Panc1 (cell line): Measurements from ENCODE around the gene PAX7. TPM values are rescaled to one million over a fixed set of nuclear protein-coding genes. Genes with fewer than 3 reads are reported as not detected.

Experiments
- ATAC-seq: fragments of 200-7000 bp; cut with Tn5 transposase; 2 replicates; pipeline ENCODE4 v1.9.1; 2020; ENCODE audit warnings: mild to moderate bottlenecking, moderate library complexity
- BruUV-seq: library from RNA; stranded (reverse); fragments of 400-500 nt; replicated peaks from 2 replicates; lab custom pipeline; 2021; lab: Mats Ljungman, UMichigan
- CTCF ChIA-PET: fragments of 300-600 bp; sonication (Branson Sonifier 250); formaldehyde crosslinking; loops from one replicate; lab custom pipeline; 2022; ENCODE audit warnings: antibody characterized with exemption; lab: Charles Lee
- POLR2A ChIA-PET: fragments of 300-600 bp; sonication (Branson Sonifier 250); formaldehyde crosslinking; loops from one replicate; lab custom pipeline; 2022; ENCODE audit warnings: antibody characterized with exemption; lab: Charles Lee
- DNase-seq: peaks from one replicate; pipeline ENCODE4 v3.0.0-alpha.2; 2010; ENCODE audit warnings: low read depth, low spot score
- H3K27ac ChIP-seq: 2 replicates; pipeline ENCODE4 v1.5.1; 2011; ENCODE audit warnings: mild to moderate bottlenecking, low read length, inconsistent platforms
- H3K27me3 ChIP-seq: fragments of 200-500 bp; sonication (Bioruptor generic); 2 replicates; pipeline ENCODE4 v1.6.0; 2014; ENCODE audit warnings: low read length, inconsistent platforms; ENCODE audit not compliant: control insufficient read depth, insufficient read depth
- H3K36me3 ChIP-seq: fragments of 200-500 bp; sonication (Bioruptor generic); 2 replicates; pipeline ENCODE4 v1.5.1; 2014; ENCODE audit warnings: inconsistent platforms, mild to moderate bottlenecking, low read length, moderate library complexity; ENCODE audit not compliant: control insufficient read depth, insufficient read depth
- H3K4me1 ChIP-seq: 2 replicates; pipeline ENCODE4 v1.5.1; 2011; ENCODE audit warnings: inconsistent platforms, mild to moderate bottlenecking, low read length, moderate library complexity; ENCODE audit not compliant: control insufficient read depth, insufficient read depth
- H3K4me3 ChIP-seq, 2 experiments: 2 replicates each; pipeline ENCODE4 v1.5.1; 2011 to 2012; ENCODE audit warnings: low read depth in 2 of 2, low read length in 2 of 2, mild to moderate bottlenecking in 2 of 2, inconsistent platforms in 1 of 2, moderate library complexity in 1 of 2
- H3K9me3 ChIP-seq: fragments of 200-500 bp; sonication (Bioruptor generic); 2 replicates; pipeline ENCODE4 v1.5.1; 2014; ENCODE audit warnings: low read depth, mild to moderate bottlenecking, inconsistent platforms, low read length, moderate library complexity; ENCODE audit not compliant: control insufficient read depth, insufficient read depth
- CTCF ChIP-seq: fragments of 450-650 bp; IDR thresholded peaks from 2 replicates; pipeline ENCODE4 v1.5.1; 2017; ENCODE audit warnings: mild to moderate bottlenecking
- POLR2AphosphoS5 ChIP-seq: IDR thresholded peaks from 2 replicates; pipeline ENCODE4 v1.6.1; 2012; ENCODE audit warnings: mild to moderate bottlenecking, low read depth, low read length, moderate library complexity
- REST ChIP-seq, 2 experiments: IDR thresholded peaks; 2 replicates each; pipeline ENCODE4 v1.6.1; 2011 to 2012; ENCODE audit warnings: low read depth in 2 of 2, control low read depth in 1 of 2, low read length in 1 of 2, mild to moderate bottlenecking in 1 of 2, moderate library complexity in 1 of 2; ENCODE audit not compliant: insufficient read depth in 1 of 2
- TCF7L2 ChIP-seq: IDR thresholded peaks from 2 replicates; pipeline ENCODE4 v1.6.1; 2011; ENCODE audit warnings: mild to moderate bottlenecking, low read depth, low read length, inconsistent platforms
- in situ Hi-C: cut with HindIII; loops from 2 replicates; pipeline ENCODE4 v1.10.0; 2016; ENCODE audit warnings: low sequenced_read_pairs, low pct_unique_long_range_greater_than_20kb
- intact Hi-C: fragments of 100-400 bp; cut with micrococcal nuclease; formaldehyde crosslinking; loops from one replicate; pipeline ENCODE4 v1.10.0; 2022; ENCODE audit not compliant: unreplicated experiment
- total RNA-seq: library from RNA; stranded (reverse); gene quantifications from one replicate; pipeline ENCODE4 v1.2.1, GENCODE V29; 2021; ENCODE audit not compliant: unreplicated experiment

Gene PAX7
- total RNA-seq, 1 experiment from 2014 or later = not detected

- DNase-seq (no peak), ATAC-seq (no peak)
- Histone ChIP-seq H3K4me1 (no peaks in the 10 kb centered on the region), H3K27ac (no peak overlapping the region), H3K27me3 (peaks cover 4% of the 10 kb centered on the region; the same call in 1 of the 2 replicates), H3K4me3 (no peak overlapping the region), H3K36me3 (no peaks in the 10 kb centered on the region), H3K9me3 (no peaks in the 10 kb centered on the region)
- ChIA-PET CTCF (no interaction called here), POLR2A (no interaction called here)
- BruUV-seq = no TSS peak
- TF ChIP-seq TCF7L2 (no peak), POLR2AphosphoS5 (no peak)
- in situ Hi-C loops = no loop called here
- intact Hi-C loops = no loop called here
Observed at GRCh38 chr1:18608534-18608933, 22.1 kb upstream of the PAX7 start.

- Histone ChIP-seq H3K27me3 (peaks cover 4% of the 10 kb centered on the region; the same call in 1 of the 2 replicates), H3K4me1 (no peaks in the 10 kb centered on the region), H3K27ac (no peak overlapping the region), H3K36me3 (no peaks in the 10 kb centered on the region), H3K4me3 (no peak overlapping the region), H3K9me3 (no peaks in the 10 kb centered on the region; the same call in 1 of the 2 replicates)
- ChIA-PET POLR2A (no interaction called here), CTCF (interaction anchor here (0.5 kb wide), 1 partner anchor 20 kb away, joined by 4 read pairs; no protein-coding TSS in a partner anchor)
- DNase-seq (no peak), ATAC-seq (no peak)
- BruUV-seq = no TSS peak
- no peak for TF ChIP-seq REST (IDR thresholded peaks at IDR 0.05; ENCODE audit: insufficient read depth in 1 of 2, low read depth in 2 of 2, low read length in 1 of 2)
- TF ChIP-seq CTCF = no peak
- TF ChIP-seq POLR2AphosphoS5 = no peak
- TF ChIP-seq TCF7L2 = no peak
- intact Hi-C loops = no loop called here
- in situ Hi-C loops = no loop called here
Observed at GRCh38 chr1:18611311-18611710, 19.3 kb upstream of the PAX7 start.

- ATAC-seq = no peak
- H3K36me3 ChIP-seq = no peaks in the 10 kb centered on the region
- H3K27me3 ChIP-seq = peaks cover 4% of the 10 kb centered on the region; the same call in 1 of the 2 replicates
- TF ChIP-seq CTCF = no peak
- no peaks in the 10 kb centered on the region for H3K4me1 ChIP-seq
- no TSS peak for BruUV-seq
- CTCF ChIA-PET = interaction anchor here (0.5 to 0.7 kb wide), 2 partner anchors 15 to 21 kb away, joined by 3 to 4 read pairs; no protein-coding TSS in a partner anchor
- no peak overlapping the region for H3K4me3 ChIP-seq
- POLR2A ChIA-PET = no interaction called here
- no peaks in the 10 kb centered on the region; the same call in 1 of the 2 replicates for H3K9me3 ChIP-seq
- no peak for DNase-seq
- intact Hi-C loops = no loop called here
- in situ Hi-C loops = no loop called here
- no peak overlapping the region for H3K27ac ChIP-seq
Observed at GRCh38 chr1:18612073-18612472, 18.6 kb upstream of the PAX7 start.
